ENCODE results near the gene GPRASP2.

- TF ChIP-seq, protein P1, sequence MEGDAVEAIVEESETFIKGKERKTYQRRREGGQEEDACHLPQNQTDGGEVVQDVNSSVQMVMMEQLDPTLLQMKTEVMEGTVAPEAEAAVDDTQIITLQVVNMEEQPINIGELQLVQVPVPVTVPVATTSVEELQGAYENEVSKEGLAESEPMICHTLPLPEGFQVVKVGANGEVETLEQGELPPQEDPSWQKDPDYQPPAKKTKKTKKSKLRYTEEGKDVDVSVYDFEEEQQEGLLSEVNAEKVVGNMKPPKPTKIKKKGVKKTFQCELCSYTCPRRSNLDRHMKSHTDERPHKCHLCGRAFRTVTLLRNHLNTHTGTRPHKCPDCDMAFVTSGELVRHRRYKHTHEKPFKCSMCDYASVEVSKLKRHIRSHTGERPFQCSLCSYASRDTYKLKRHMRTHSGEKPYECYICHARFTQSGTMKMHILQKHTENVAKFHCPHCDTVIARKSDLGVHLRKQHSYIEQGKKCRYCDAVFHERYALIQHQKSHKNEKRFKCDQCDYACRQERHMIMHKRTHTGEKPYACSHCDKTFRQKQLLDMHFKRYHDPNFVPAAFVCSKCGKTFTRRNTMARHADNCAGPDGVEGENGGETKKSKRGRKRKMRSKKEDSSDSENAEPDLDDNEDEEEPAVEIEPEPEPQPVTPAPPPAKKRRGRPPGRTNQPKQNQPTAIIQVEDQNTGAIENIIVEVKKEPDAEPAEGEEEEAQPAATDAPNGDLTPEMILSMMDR (conservative IDR thresholded peaks at IDR 0.05; ENCODE audit: low read depth, low read length), result no peak
- no peak for TF ChIP-seq EZH2 (IDR thresholded peaks at IDR 0.05; ENCODE audit: low read length, unreplicated experiment)
- no peak for TF ChIP-seq EZH2phosphoT487 (IDR thresholded peaks at IDR 0.05; ENCODE audit: borderline replicate concordance, low read length)
These were observed 17.5 kb upstream of the GPRASP2 start for GRCh38 chrX:102694749-102695148.
